OCI-LY1 (cell line): ENCODE measurements around the gene FERMT2.

Source experiments
- H2AFZ ChIP-seq: fragments of 200-600 bp; sonication (generic), shearing (Covaris generic); 2 replicates; pipeline ENCODE4 v1.6.0; 2014; ENCODE audit warnings: antibody characterized with exemption, mild to moderate bottlenecking, low read length
- H3F3A ChIP-seq: fragments of 200-600 bp; sonication (generic), shearing (Covaris generic); 2 replicates; pipeline ENCODE4 v1.6.0; 2014; ENCODE audit warnings: mild to moderate bottlenecking, antibody characterized with exemption, low read length, moderate library complexity; ENCODE audit not compliant: insufficient read depth
- H3K27ac ChIP-seq: fragments of 200-600 bp; sonication (generic); 2 replicates; pipeline ENCODE4 v1.5.1; 2014; ENCODE audit warnings: low read length, mixed run types, mild to moderate bottlenecking, low read depth; ENCODE audit not compliant: poor library complexity, severe bottlenecking
- H3K27me3 ChIP-seq: fragments of 200-600 bp; sonication (generic); 2 replicates; pipeline ENCODE4 v1.6.0; 2014; ENCODE audit warnings: antibody characterized with exemption, mild to moderate bottlenecking, low read length, moderate library complexity; ENCODE audit not compliant: insufficient read depth
- H3K36me3 ChIP-seq: fragments of 200-600 bp; sonication (generic); 2 replicates; pipeline ENCODE4 v1.6.1; 2014; ENCODE audit warnings: mild to moderate bottlenecking, antibody characterized with exemption, low read length, moderate library complexity, mixed read lengths; ENCODE audit not compliant: insufficient read depth
- H3K4me1 ChIP-seq: fragments of 200-600 bp; sonication (generic); 2 replicates; pipeline ENCODE4 v1.5.1; 2014; ENCODE audit warnings: mild to moderate bottlenecking, low read length, moderate library complexity; ENCODE audit not compliant: insufficient read depth, severe bottlenecking
- H3K4me2 ChIP-seq: fragments of 200-600 bp; sonication (generic), shearing (Covaris generic); 2 replicates; pipeline ENCODE4 v1.6.1; 2014; ENCODE audit warnings: low read length
- H3K4me3 ChIP-seq: fragments of 200-600 bp; sonication (generic); 2 replicates; pipeline ENCODE4 v1.5.1; 2014; ENCODE audit warnings: low read length, low read depth, mild to moderate bottlenecking, mixed read lengths; ENCODE audit not compliant: poor library complexity, severe bottlenecking
- H3K79me2 ChIP-seq: fragments of 200-600 bp; shearing (Covaris generic); 2 replicates; pipeline ENCODE4 v1.6.1; 2016; ENCODE audit warnings: mixed run types, low read length, mixed read lengths; ENCODE audit not compliant: insufficient read depth
- H3K9ac ChIP-seq: fragments of 200-600 bp; sonication (generic), shearing (Covaris generic); 2 replicates; pipeline ENCODE4 v1.6.1; 2014; ENCODE audit warnings: mild to moderate bottlenecking, low read length, mixed read lengths
- H3K9me2 ChIP-seq: fragments of 200-600 bp; sonication (generic), shearing (Covaris generic); 2 replicates; pipeline ENCODE4 v1.6.1; 2014; ENCODE audit warnings: low read depth, mild to moderate bottlenecking, low read length, mixed read lengths
- H3K9me3 ChIP-seq: fragments of 200-600 bp; shearing (Covaris generic); 2 replicates; pipeline ENCODE4 v1.6.1; 2014; ENCODE audit warnings: low read length, mixed read lengths
- H4K20me1 ChIP-seq: fragments of 200-600 bp; sonication (generic), shearing (Covaris generic); 2 replicates; pipeline ENCODE4 v1.6.0; 2016; ENCODE audit warnings: mild to moderate bottlenecking, low read length; ENCODE audit not compliant: insufficient read depth
- EZH2 ChIP-seq: fragments of 200-600 bp; sonication (generic), shearing (Covaris generic); IDR thresholded peaks from 2 replicates; pipeline ENCODE4 v1.8.0; 2017; ENCODE audit warnings: borderline replicate concordance, mixed run types, mild to moderate bottlenecking, antibody characterized with exemption, low read length, moderate library complexity, mixed read lengths
- TF ChIP-seq, protein P1 (sequence below): fragments of 200-600 bp; sonication (generic), shearing (Covaris generic); IDR thresholded peaks from 2 replicates; pipeline ENCODE4 v1.5.1; 2017; ENCODE audit warnings: mild to moderate bottlenecking, antibody characterized with exemption, low read length, moderate library complexity, mixed read lengths

FERMT2 gene

DNA sequence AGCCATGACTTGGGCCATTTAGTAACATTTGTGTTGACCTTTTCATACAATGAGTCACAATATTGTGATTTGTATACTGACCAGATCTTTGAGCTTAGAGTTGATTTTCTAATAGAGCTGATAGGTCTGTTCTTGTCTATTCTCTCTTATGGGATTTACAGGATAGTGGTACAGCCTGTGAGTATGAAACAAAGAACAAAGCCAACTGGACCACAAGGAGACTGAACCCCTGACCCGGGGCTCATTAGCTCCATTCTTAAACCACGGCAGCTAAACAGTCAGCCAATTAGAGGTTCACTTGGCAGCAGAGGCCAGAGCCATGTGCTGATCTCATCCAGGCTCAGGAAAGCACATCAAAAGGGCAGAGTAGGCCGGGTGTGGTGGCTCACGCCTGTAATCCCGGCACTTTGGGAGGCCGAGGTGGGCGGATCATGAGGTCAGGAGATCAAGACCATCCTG, 100.4 kb downstream of the FERMT2 start:
- H3K27ac ChIP-seq = no peak overlapping the region
- H3F3A ChIP-seq = no peaks in the 10 kb centered on the region
- H3K79me2 ChIP-seq = no peaks in the 10 kb centered on the region
- no peaks in the 10 kb centered on the region for H3K36me3 ChIP-seq
- no peak overlapping the region for H2AFZ ChIP-seq
- H3K4me3 ChIP-seq = no peak overlapping the region
- TF ChIP-seq EZH2 = no peak
- TF ChIP-seq, protein P1, sequence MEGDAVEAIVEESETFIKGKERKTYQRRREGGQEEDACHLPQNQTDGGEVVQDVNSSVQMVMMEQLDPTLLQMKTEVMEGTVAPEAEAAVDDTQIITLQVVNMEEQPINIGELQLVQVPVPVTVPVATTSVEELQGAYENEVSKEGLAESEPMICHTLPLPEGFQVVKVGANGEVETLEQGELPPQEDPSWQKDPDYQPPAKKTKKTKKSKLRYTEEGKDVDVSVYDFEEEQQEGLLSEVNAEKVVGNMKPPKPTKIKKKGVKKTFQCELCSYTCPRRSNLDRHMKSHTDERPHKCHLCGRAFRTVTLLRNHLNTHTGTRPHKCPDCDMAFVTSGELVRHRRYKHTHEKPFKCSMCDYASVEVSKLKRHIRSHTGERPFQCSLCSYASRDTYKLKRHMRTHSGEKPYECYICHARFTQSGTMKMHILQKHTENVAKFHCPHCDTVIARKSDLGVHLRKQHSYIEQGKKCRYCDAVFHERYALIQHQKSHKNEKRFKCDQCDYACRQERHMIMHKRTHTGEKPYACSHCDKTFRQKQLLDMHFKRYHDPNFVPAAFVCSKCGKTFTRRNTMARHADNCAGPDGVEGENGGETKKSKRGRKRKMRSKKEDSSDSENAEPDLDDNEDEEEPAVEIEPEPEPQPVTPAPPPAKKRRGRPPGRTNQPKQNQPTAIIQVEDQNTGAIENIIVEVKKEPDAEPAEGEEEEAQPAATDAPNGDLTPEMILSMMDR = no peak
- no peaks in the 10 kb centered on the region for H3K4me1 ChIP-seq
- no peaks in the 10 kb centered on the region for H3K9me2 ChIP-seq
- H3K4me2 ChIP-seq = no peak overlapping the region
- H3K9ac ChIP-seq = no peak overlapping the region
- no peaks in the 10 kb centered on the region for H3K9me3 ChIP-seq
- no peaks in the 10 kb centered on the region for H3K27me3 ChIP-seq
- H4K20me1 ChIP-seq = no peaks in the 10 kb centered on the region

DNA sequence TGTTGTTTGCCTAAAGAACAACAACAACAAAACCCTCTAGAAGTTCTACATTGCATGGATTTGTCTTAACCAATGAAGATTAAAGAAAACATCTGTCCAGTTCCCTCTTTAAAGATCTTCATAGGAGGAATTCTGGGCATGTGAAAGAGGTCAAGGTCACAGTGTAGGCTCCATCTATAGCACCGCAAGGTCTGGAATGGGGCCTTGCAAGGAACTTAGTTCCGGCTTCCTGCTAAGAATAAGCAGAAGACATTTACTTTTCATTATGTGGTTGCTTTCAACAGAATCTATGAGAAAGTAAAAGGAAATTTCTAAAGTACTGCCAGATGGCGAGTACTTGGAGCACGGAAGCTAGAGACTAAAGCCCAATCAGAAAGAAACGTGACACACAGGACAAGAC, 102.2 kb downstream of the FERMT2 start:
- Histone ChIP-seq H3K9me3 (no peaks in the 10 kb centered on the region), H3K4me3 (no peak overlapping the region), H3K4me1 (peaks cover 7% of the 10 kb centered on the region), H2AFZ (no peak overlapping the region), H3K79me2 (no peaks in the 10 kb centered on the region), H3K27me3 (no peaks in the 10 kb centered on the region), H3K9ac (no peak overlapping the region), H3K9me2 (no peaks in the 10 kb centered on the region), H3K36me3 (no peaks in the 10 kb centered on the region), H4K20me1 (no peaks in the 10 kb centered on the region), H3F3A (no peaks in the 10 kb centered on the region), H3K27ac (no peak overlapping the region), H3K4me2 (no peak overlapping the region)
- no peak for TF ChIP-seq EZH2
- TF ChIP-seq, protein P1 = no peak

DNA sequence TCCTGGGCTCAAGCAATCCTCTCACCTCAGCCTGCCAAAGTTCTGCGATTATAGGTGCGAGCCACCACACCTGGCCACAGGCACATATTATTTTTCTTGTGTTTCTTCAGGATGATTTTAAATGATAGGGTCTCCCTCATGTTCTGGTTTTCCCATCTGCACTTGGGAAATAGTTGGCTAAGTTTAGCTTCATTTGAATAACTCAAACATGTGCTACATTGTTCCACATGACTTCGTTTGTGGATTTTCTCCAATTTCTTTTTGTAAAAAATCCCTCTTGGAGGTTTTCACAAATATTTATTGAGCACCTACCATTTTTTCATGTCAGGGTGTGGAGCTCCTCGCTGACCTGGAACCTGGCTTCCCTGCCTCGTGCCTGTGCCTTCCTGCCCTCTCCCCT, 104.3 kb downstream of the FERMT2 start:
- no peak overlapping the region for H3K27ac ChIP-seq
- H3K9me3 ChIP-seq = no peaks in the 10 kb centered on the region
- H3F3A ChIP-seq = no peaks in the 10 kb centered on the region

More for the DNA sequence above, 104.3 kb downstream of the FERMT2 start:
- Histone ChIP-seq H2AFZ (no peak overlapping the region), H3K4me1 (peaks cover 7% of the 10 kb centered on the region), H3K4me2 (no peak overlapping the region), H3K9me2 (no peaks in the 10 kb centered on the region), H3K27me3 (no peaks in the 10 kb centered on the region), H3K9ac (no peak overlapping the region), H4K20me1 (no peaks in the 10 kb centered on the region), H3K79me2 (no peaks in the 10 kb centered on the region), H3K36me3 (no peaks in the 10 kb centered on the region), H3K4me3 (no peak overlapping the region)
- TF ChIP-seq, protein P1 = no peak
- TF ChIP-seq EZH2 = no peak
